Measurements from ENCODE around the gene MIX23.

DNA sequence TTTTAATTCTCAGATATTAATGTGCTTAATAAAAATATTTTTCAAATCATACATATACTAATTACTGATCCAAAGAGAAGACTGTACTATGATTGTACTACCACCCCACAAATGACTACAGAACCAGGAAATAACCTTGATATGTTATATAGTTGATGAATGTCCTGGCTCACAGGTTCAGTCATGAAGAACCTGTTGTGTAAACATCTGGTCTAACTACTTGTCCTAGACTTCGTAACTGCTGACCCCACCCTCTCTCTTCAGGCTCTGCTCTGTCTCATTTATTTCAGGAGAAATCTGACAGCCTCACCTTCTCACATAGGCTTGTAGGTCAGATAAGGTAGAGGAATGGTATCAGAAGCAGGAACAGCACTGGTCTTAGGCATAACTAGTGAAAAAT, 72.7 kb downstream of the MIX23 start:
- TF ChIP-seq, protein P1, sequence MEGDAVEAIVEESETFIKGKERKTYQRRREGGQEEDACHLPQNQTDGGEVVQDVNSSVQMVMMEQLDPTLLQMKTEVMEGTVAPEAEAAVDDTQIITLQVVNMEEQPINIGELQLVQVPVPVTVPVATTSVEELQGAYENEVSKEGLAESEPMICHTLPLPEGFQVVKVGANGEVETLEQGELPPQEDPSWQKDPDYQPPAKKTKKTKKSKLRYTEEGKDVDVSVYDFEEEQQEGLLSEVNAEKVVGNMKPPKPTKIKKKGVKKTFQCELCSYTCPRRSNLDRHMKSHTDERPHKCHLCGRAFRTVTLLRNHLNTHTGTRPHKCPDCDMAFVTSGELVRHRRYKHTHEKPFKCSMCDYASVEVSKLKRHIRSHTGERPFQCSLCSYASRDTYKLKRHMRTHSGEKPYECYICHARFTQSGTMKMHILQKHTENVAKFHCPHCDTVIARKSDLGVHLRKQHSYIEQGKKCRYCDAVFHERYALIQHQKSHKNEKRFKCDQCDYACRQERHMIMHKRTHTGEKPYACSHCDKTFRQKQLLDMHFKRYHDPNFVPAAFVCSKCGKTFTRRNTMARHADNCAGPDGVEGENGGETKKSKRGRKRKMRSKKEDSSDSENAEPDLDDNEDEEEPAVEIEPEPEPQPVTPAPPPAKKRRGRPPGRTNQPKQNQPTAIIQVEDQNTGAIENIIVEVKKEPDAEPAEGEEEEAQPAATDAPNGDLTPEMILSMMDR (conservative IDR thresholded peaks at IDR 0.05; ENCODE audit: low read depth, low read length), result no peak
- TF ChIP-seq EZH2 (IDR thresholded peaks at IDR 0.05; ENCODE audit: borderline replicate concordance, low read depth, low read length, poor library complexity, severe bottlenecking), result no peak
